T-helper 17 cell (primary cell): ENCODE data around the gene ANO7. TPM values are rescaled to one million over a fixed set of nuclear protein-coding genes. Genes with fewer than 3 reads are reported as not detected.

ENCODE experiments used
- ATAC-seq: fragments of 150-1000 bp; cut with Tn5 transposase; 2 replicates; pipeline ENCODE4 v1.10.0; 2021; ENCODE audit warnings: mild to moderate bottlenecking, moderate library complexity
- DNase-seq, 3 donors: peaks; one replicate each; pipeline versions ENCODE4 v3.0.0 to v3.0.0-alpha.2; 2020 to 2021
- H3K9me3 ChIP-seq: one replicate; pipeline ENCODE4 v1.7.0; 2013; ENCODE audit warnings: low read length, mild to moderate bottlenecking; ENCODE audit not compliant: control insufficient read depth, poor library complexity, severe bottlenecking
- H3K27ac Mint-ChIP-seq: one replicate; pipeline ENCODE4 v1.8.0; 2022; ENCODE audit warnings: mild to moderate bottlenecking, moderate library complexity, mixed read lengths
- H3K27me3 Mint-ChIP-seq: one replicate; pipeline ENCODE4 v1.8.0; 2022; ENCODE audit warnings: mixed read lengths
- H3K36me3 Mint-ChIP-seq: one replicate; pipeline ENCODE4 v1.8.0; 2022; ENCODE audit warnings: low read depth, mixed read lengths
- H3K4me1 Mint-ChIP-seq: one replicate; pipeline ENCODE4 v1.8.0; 2022; ENCODE audit warnings: mild to moderate bottlenecking, mixed read lengths
- H3K4me3 Mint-ChIP-seq: one replicate; pipeline ENCODE4 v1.8.0; 2022; ENCODE audit warnings: mild to moderate bottlenecking, moderate library complexity, mixed read lengths
- total RNA-seq, 4 donors: library from RNA in 2 of 4; stranded (reverse) in 2 of 4; gene quantifications; one replicate each; pipeline ENCODE4 v1.2.3 and lab custom pipeline; 2022 to 2026

ANO7 gene
- total RNA-seq, 2 donors from 2014 or later, result 0.16 to 0.20 TPM

DNA sequence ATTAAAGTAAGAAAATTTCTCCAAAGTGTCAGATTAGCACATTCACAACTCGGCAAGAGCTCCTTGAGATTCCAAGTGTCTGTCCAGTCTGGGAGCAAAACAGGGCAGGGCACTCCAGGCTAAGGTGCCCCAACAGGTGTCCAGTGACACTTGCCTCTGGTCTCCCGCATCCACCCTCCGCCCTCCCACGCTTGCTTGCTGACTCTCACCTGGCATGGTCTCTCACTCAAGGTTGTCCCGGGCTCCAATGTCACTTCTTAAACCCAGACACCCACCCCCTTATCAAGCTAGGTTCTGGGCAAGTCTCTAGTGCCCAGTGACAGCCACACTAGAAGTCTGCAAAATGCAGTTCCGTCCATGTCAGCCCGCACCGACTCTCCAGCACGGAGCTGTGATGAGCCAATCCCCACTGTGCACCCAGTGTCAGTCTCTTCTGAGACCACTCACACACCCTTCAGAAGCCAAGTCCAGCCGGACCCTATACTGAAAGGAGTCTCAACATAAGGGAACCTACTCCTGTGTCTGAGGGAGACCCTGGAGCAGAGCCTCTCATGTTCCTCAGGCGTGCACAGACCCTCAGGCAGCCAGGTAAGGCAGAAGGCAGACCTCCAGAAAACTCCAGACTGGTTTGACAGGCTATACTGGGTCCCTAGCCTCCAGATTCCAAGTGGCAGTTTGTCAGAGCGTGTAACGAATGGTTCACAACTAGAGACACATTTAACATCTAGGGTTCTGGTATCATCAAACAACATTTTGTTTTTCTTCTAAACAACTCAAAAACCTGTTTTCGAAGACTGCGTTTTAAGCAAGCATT lies 81.4 kb downstream of the ANO7 start:
- no peak for DNase-seq
- H3K27ac Mint-ChIP-seq, result peak overlapping the region; percentile 72
- H3K4me1 Mint-ChIP-seq, result peaks cover 43% of the 10 kb centered on the region
- no peaks in the 10 kb centered on the region for H3K9me3 ChIP-seq
- no peaks in the 10 kb centered on the region for H3K27me3 Mint-ChIP-seq
- no peak overlapping the region for H3K4me3 Mint-ChIP-seq
- peaks cover 4% of the 10 kb centered on the region for H3K36me3 Mint-ChIP-seq
- no peak for ATAC-seq

GRCh38 chr2:241270531-241270930 lies 82.1 kb downstream of the ANO7 start:
- H3K4me3 Mint-ChIP-seq, result peak overlapping the region; percentile 94
- H3K4me1 Mint-ChIP-seq, result peaks cover 43% of the 10 kb centered on the region
- H3K36me3 Mint-ChIP-seq, result peaks cover 4% of the 10 kb centered on the region
- ATAC-seq (no peak), DNase-seq (no peak)
- no peaks in the 10 kb centered on the region for H3K27me3 Mint-ChIP-seq
- no peaks in the 10 kb centered on the region for H3K9me3 ChIP-seq
- peak overlapping the region; percentile 86 for H3K27ac Mint-ChIP-seq

DNA sequence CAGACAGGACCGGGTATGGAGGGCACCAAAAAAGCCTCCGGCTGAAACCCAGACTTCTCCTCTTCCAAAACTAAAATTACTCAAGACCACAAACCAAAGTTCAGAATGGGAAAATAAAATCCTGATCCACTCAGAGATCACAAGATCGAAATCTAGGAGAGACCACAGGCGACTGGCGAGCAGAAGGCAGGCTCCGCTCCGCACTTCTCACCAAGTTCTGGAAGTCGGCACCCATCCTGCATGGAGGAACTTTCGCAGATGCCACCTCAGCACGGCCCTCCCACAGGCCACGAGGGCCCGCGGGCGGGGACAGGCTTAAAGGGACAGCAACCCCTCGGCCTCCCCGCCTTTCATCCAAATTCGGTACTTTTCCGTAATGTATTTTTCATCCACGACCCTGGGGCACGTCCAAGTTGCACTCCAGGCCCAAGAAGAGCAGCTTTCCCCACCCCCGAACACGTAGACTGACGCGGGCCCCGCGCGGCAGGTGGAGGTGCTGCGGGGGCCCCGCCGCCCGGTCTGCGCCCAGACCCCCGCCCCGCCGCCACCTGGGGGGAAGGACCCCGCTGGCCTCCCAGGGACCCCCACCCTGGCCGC lies 83.3 kb downstream of the ANO7 start:
- H3K4me1 Mint-ChIP-seq, result peaks cover 41% of the 10 kb centered on the region
- H3K27ac Mint-ChIP-seq, result peak overlapping the region; percentile 86
- no peaks in the 10 kb centered on the region for H3K27me3 Mint-ChIP-seq
- DNase-seq, result peak; percentile 49 to 52 (median 51)
- peaks cover 4% of the 10 kb centered on the region for H3K36me3 Mint-ChIP-seq
- H3K9me3 ChIP-seq, result no peaks in the 10 kb centered on the region
- peak; percentile 79 for ATAC-seq
- H3K4me3 Mint-ChIP-seq, result peak overlapping the region; percentile 94

- Mint-ChIP-seq H3K4me3 (peak overlapping the region; percentile 89), H3K4me1 (peaks cover 45% of the 10 kb centered on the region), H3K36me3 (peaks cover 4% of the 10 kb centered on the region), H3K27ac (peak overlapping the region; percentile 86), H3K27me3 (no peaks in the 10 kb centered on the region)
- ATAC-seq (peak; percentile 69), DNase-seq (peak; percentile 27 to 56 (median 55))
- H3K9me3 ChIP-seq, result no peaks in the 10 kb centered on the region
These were observed 84.1 kb downstream of the ANO7 start for GRCh38 chr2:241272303-241273209.

GRCh38 chr2:241273210-241274020 lies 84.9 kb downstream of the ANO7 start:
- peak overlapping the region; percentile 89 for H3K4me3 Mint-ChIP-seq
- no peaks in the 10 kb centered on the region for H3K27me3 Mint-ChIP-seq
- DNase-seq, result no peak
- peak overlapping the region; percentile 86 for H3K27ac Mint-ChIP-seq
- no peaks in the 10 kb centered on the region for H3K9me3 ChIP-seq
- peaks cover 2% of the 10 kb centered on the region for H3K36me3 Mint-ChIP-seq
- peaks cover 43% of the 10 kb centered on the region for H3K4me1 Mint-ChIP-seq
- ATAC-seq, result no peak

- Mint-ChIP-seq H3K36me3 (peaks cover 2% of the 10 kb centered on the region), H3K27me3 (no peaks in the 10 kb centered on the region), H3K4me3 (peak overlapping the region; percentile 89), H3K4me1 (peaks cover 40% of the 10 kb centered on the region), H3K27ac (peak overlapping the region; percentile 86)
- DNase-seq (no peak), ATAC-seq (no peak)
- no peaks in the 10 kb centered on the region for H3K9me3 ChIP-seq
These were observed 85.7 kb downstream of the ANO7 start for GRCh38 chr2:241274127-241274526.

Other genes with a start within 250 kb of the ANO7 start
- 10 to 100 TPM; 42.0 to 72.1 TPM for gene SNED1, start 190.1 kb upstream of the ANO7 start, total RNA-seq
- 10 to 100 TPM; 66.7 to 82.9 TPM for gene MTERF4, start 86.4 kb upstream of the ANO7 start, total RNA-seq
- gene PASK, start 39.2 kb upstream of the ANO7 start, total RNA-seq, result 100 to 1,000 TPM; 108 to 163 TPM
- 10 to 100 TPM; 40.0 to 54.8 TPM for gene PPP1R7, start 38.2 kb upstream of the ANO7 start, total RNA-seq
- 100 to 1,000 TPM; 136 to 175 TPM for gene HDLBP, start 127.0 kb downstream of the ANO7 start, total RNA-seq
- gene SEPTIN2, start 127.2 kb downstream of the ANO7 start, total RNA-seq, result 100 to 1,000 TPM; 190 to 216 TPM
- gene FARP2, start 167.6 kb downstream of the ANO7 start, total RNA-seq, result 10 to 100 TPM; 18.0 to 28.1 TPM